Fibroblast of lung (primary cell): ENCODE data around the gene RGS14. TPM values are rescaled to one million over a fixed set of nuclear protein-coding genes. Genes with fewer than 3 reads are reported as not detected.

ENCODE experiments used
- DNase-seq, 2 donors: peaks; one replicate each; pipeline versions ENCODE4 v3.0.0 to v3.0.0-alpha.2; 2010; ENCODE audit warnings: low read depth in 2 of 2
- H2AFZ ChIP-seq: 2 replicates; pipeline ENCODE4 v1.5.1; 2012; ENCODE audit warnings: low read length, control low read depth, inconsistent platforms
- H3K27ac ChIP-seq: 2 replicates; pipeline ENCODE4 v1.5.1; 2011; ENCODE audit warnings: low read length, control low read depth; ENCODE audit not compliant: insufficient read depth
- H3K27me3 ChIP-seq: 2 replicates; pipeline ENCODE4 v1.5.1; 2011; ENCODE audit warnings: mild to moderate bottlenecking, low read length; ENCODE audit not compliant: control insufficient read depth, insufficient read depth
- H3K36me3 ChIP-seq: 2 replicates; pipeline ENCODE4 v1.5.1; 2011; ENCODE audit warnings: low read length; ENCODE audit not compliant: control insufficient read depth, insufficient read depth
- H3K4me1 ChIP-seq: 2 replicates; pipeline ENCODE4 v1.5.1; 2011; ENCODE audit warnings: low read length; ENCODE audit not compliant: control insufficient read depth, insufficient read depth; ENCODE audit errors: extremely low read depth
- H3K4me2 ChIP-seq: 2 replicates; pipeline ENCODE4 v1.5.1; 2011; ENCODE audit warnings: low read length, control low read depth; ENCODE audit not compliant: insufficient read depth; ENCODE audit errors: extremely low read depth
- H3K4me3 ChIP-seq, 4 experiments: fragments of 200-600 bp in 1 of 4; sonication (generic) in 1 of 4; replicated peaks in 1 of 4; 2 replicates each; pipeline ENCODE4 v1.5.1; 2011 to 2016; ENCODE audit warnings: low read length in 4 of 4, low read depth in 3 of 4, mild to moderate bottlenecking in 3 of 4, control low read depth in 2 of 4, inconsistent platforms in 1 of 4, mixed read lengths in 1 of 4; ENCODE audit not compliant: insufficient read depth in 1 of 4; ENCODE audit errors: control extremely low read depth in 1 of 4
- H3K79me2 ChIP-seq: 2 replicates; pipeline ENCODE4 v1.5.1; 2012; ENCODE audit warnings: mild to moderate bottlenecking, low read length, inconsistent platforms; ENCODE audit not compliant: control insufficient read depth, insufficient read depth
- H3K9ac ChIP-seq: 2 replicates; pipeline ENCODE4 v1.5.1; 2011; ENCODE audit warnings: mild to moderate bottlenecking, low read length, control low read depth; ENCODE audit not compliant: insufficient read depth
- H3K9me3 ChIP-seq: 2 replicates; pipeline ENCODE4 v1.5.1; 2012; ENCODE audit warnings: low read depth, low read length; ENCODE audit not compliant: control insufficient read depth, insufficient read depth
- H4K20me1 ChIP-seq: 2 replicates; pipeline ENCODE4 v1.5.1; 2011; ENCODE audit warnings: low read length; ENCODE audit not compliant: control insufficient read depth, insufficient read depth; ENCODE audit errors: extremely low read depth
- CTCF ChIP-seq, 2 donors: IDR thresholded peaks in 1 of 2; conservative IDR thresholded peaks in 1 of 2; 1 replicate in 1 of 2; 2 replicates in 1 of 2; pipeline ENCODE4 v1.5.1; 2011 to 2012; ENCODE audit warnings: low read length in 2 of 2, control low read depth in 1 of 2, inconsistent platforms in 1 of 2, low read depth in 1 of 2, mild to moderate bottlenecking in 1 of 2
- EZH2 ChIP-seq: IDR thresholded peaks from 2 replicates; pipeline ENCODE4 v1.5.1; 2012; ENCODE audit warnings: low read length, control low read depth, mild to moderate bottlenecking; ENCODE audit errors: missing control alignments
- polyA plus RNA-seq, 2 donors: library from polyadenylated mRNA; depleted of rRNA in 1 of 2; stranded (reverse) in 1 of 2; unstranded in 1 of 2; fragments of >200 nt; gene quantifications; 2 replicates each; pipeline ENCODE4 v1.2.1, GENCODE V29; 2011 to 2012; ENCODE audit warnings: missing spikeins in 1 of 2
- total RNA-seq: library from RNA; depleted of rRNA; stranded (reverse); fragments of >200 nt; gene quantifications from 2 replicates; pipeline ENCODE4 v1.2.1, GENCODE V29; 2014

RGS14 gene
- total and polyA plus RNA-seq, 2 donors (not counting 1 experiment from before 2014, with no cell fraction given) = 2.5 to 4.1 TPM

GRCh38 chr5:177399997-177400868 lies 42.5 kb downstream of the RGS14 start, which contains the start of gene PFN3:
Gene PFN3 (minus strand): TSS chr5:177400661. CDS start chr5:177400576, 85 bp downstream.
- H3K27me3 ChIP-seq = peaks cover 48% of the 10 kb centered on the region
- no peak within 1 kb of the TSS for H3K9ac ChIP-seq
- no peaks in the 10 kb centered on the region for H3K9me3 ChIP-seq
- no peaks in the 10 kb centered on the region for H3K36me3 ChIP-seq
- H3K4me1 ChIP-seq = peaks cover 3% of the 10 kb centered on the region
- H2AFZ ChIP-seq = no peak within 1 kb of the TSS
- DNase-seq = peak; percentile 32 to 33
- H4K20me1 ChIP-seq = no peaks in the 10 kb centered on the region
- no peak within 1 kb of the TSS for H3K4me3 ChIP-seq
- TF ChIP-seq EZH2 (peak; percentile 93), CTCF (conservative IDR thresholded peaks at IDR 0.05 in 1 of 2, IDR thresholded peaks at IDR 0.05 in 1 of 2; ENCODE audit: low read depth in 1 of 2, low read length in 2 of 2) (no peak)
- H3K27ac ChIP-seq = no peak within 1 kb of the TSS
- peak within 1 kb of the TSS; percentile 5 for H3K4me2 ChIP-seq
- no peaks in the 10 kb centered on the region for H3K79me2 ChIP-seq

- H2AFZ ChIP-seq = no peak overlapping the region
Measured at GRCh38 chr5:177402271-177403043, 44.7 kb downstream of the RGS14 start.

More at GRCh38 chr5:177402271-177403043, 44.7 kb downstream of the RGS14 start:
- no peaks in the 10 kb centered on the region for H3K79me2 ChIP-seq
- peak overlapping the region; percentile 82 for H3K4me2 ChIP-seq
- H3K4me1 ChIP-seq = peaks cover 3% of the 10 kb centered on the region
- TF ChIP-seq CTCF (conservative IDR thresholded peaks at IDR 0.05 in 1 of 2, IDR thresholded peaks at IDR 0.05 in 1 of 2; ENCODE audit: low read depth in 1 of 2, low read length in 2 of 2) = peak; percentile 17 to 50
- peak; percentile 74 for TF ChIP-seq EZH2
- DNase-seq = peak; percentile 43 to 58
- H3K4me3 ChIP-seq = peak overlapping the region in 1 of 4 experiments; percentile 10
- H4K20me1 ChIP-seq = no peaks in the 10 kb centered on the region
- H3K27ac ChIP-seq = no peak overlapping the region
- H3K36me3 ChIP-seq = no peaks in the 10 kb centered on the region
- peaks cover 48% of the 10 kb centered on the region for H3K27me3 ChIP-seq
- H3K9ac ChIP-seq = no peak overlapping the region
- H3K9me3 ChIP-seq = no peaks in the 10 kb centered on the region
